Measurements from ENCODE around the gene WWOX.

The WWOX gene

GRCh38 chr16:78199325-78200022 lies 100.0 kb downstream of the WWOX start:
- no peak for DNase-seq

GRCh38 chr16:78200023-78200389 lies 100.6 kb downstream of the WWOX start:
- DNase-seq: no peak

GRCh38 chr16:78200623-78201096 lies 101.2 kb downstream of the WWOX start:
- no peak for DNase-seq

- DNase-seq: no peak
These were observed 106.1 kb downstream of the WWOX start for GRCh38 chr16:78205506-78205905.

- no peak for DNase-seq
These were observed 107.3 kb downstream of the WWOX start for GRCh38 chr16:78206623-78207223.

GRCh38 chr16:78209951-78210661 lies 110.7 kb downstream of the WWOX start:
- DNase-seq: no peak

- no peak for DNase-seq
These were observed 111.7 kb downstream of the WWOX start for GRCh38 chr16:78211020-78211599.

- DNase-seq: no peak
These were observed 112.5 kb downstream of the WWOX start for GRCh38 chr16:78211946-78212345.

GRCh38 chr16:78212674-78213073 lies 113.2 kb downstream of the WWOX start:
- DNase-seq: no peak

- no peak for DNase-seq
These were observed 114.3 kb downstream of the WWOX start for GRCh38 chr16:78213751-78214150.

GRCh38 chr16:78215222-78215621 lies 115.8 kb downstream of the WWOX start:
- no peak for DNase-seq

GRCh38 chr16:78216166-78216745 lies 116.8 kb downstream of the WWOX start:
- DNase-seq: no peak

- DNase-seq: no peak
These were observed 117.8 kb downstream of the WWOX start for GRCh38 chr16:78217276-78217675.

- no peak for DNase-seq
These were observed 118.8 kb downstream of the WWOX start for GRCh38 chr16:78218279-78218678.

GRCh38 chr16:78218856-78219651 lies 119.6 kb downstream of the WWOX start:
- no peak for DNase-seq

- no peak for DNase-seq
These were observed 121.1 kb downstream of the WWOX start for GRCh38 chr16:78220571-78220970.

- DNase-seq: no peak
These were observed 122.4 kb downstream of the WWOX start for GRCh38 chr16:78221892-78222291.

- no peak for DNase-seq
These were observed 124.9 kb downstream of the WWOX start for GRCh38 chr16:78224342-78224741.

- DNase-seq: no peak
These were observed 126.5 kb downstream of the WWOX start for GRCh38 chr16:78225919-78226318.

GRCh38 chr16:78227855-78228254 lies 128.4 kb downstream of the WWOX start:
- DNase-seq: no peak

- no peak for DNase-seq
These were observed 129.2 kb downstream of the WWOX start for GRCh38 chr16:78228704-78229103.

GRCh38 chr16:78230832-78231231 lies 131.4 kb downstream of the WWOX start:
- DNase-seq: no peak
